Measurements from ENCODE around the gene STXBP1.

The STXBP1 gene

DNA sequence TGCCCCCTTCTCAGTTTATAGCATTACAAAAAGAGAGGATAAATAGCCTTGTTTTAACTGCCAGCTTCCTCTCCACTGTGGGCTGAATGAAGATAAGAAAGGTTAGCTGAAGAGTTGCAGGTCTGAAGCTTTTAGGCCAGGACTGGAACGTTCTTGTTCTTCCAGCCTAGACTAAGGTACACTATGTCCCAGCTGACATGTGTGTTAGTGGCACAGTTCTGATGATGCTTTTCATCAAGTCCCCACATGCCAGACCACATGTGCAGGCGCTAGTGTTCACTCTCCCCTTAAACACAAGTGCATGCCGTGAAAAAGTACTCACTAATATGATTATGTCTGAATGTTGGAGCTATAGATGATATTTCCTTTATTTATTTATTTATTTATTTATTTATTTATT, 40.7 kb downstream of the STXBP1 start:
- Mint-ChIP-seq H3K27me3 (no peaks in the 10 kb centered on the region), H3K27ac (no peak overlapping the region), H3K9me3 (no peaks in the 10 kb centered on the region), H3K36me3 (no peaks in the 10 kb centered on the region), H3K4me1 (no peaks in the 10 kb centered on the region), H3K4me3 (no peak overlapping the region)

DNA sequence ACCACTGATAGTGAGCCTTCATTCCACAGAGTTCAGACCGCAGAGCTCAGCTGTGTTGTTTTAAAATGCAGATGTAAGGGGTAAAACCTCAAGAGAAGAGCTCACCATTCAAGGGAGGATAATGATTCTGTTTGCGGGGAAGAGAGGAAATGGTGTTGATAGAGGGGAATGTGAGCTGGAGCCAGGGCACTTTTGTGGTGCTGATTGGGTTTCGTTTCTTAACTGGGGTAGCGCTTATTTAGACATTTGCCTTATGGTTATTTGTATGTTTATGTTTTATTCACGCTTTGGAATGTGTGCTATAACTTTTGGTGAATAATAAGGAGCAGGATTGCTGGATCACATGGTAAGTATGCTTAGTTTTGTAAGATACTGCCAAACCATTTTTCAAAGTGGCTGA, 42.5 kb downstream of the STXBP1 start:
- H3K27me3 Mint-ChIP-seq = no peaks in the 10 kb centered on the region
- no peak overlapping the region for H3K4me3 Mint-ChIP-seq
- no peaks in the 10 kb centered on the region for H3K4me1 Mint-ChIP-seq
- no peaks in the 10 kb centered on the region for H3K9me3 Mint-ChIP-seq
- H3K36me3 Mint-ChIP-seq = peaks cover 1% of the 10 kb centered on the region
- no peak overlapping the region for H3K27ac Mint-ChIP-seq

DNA sequence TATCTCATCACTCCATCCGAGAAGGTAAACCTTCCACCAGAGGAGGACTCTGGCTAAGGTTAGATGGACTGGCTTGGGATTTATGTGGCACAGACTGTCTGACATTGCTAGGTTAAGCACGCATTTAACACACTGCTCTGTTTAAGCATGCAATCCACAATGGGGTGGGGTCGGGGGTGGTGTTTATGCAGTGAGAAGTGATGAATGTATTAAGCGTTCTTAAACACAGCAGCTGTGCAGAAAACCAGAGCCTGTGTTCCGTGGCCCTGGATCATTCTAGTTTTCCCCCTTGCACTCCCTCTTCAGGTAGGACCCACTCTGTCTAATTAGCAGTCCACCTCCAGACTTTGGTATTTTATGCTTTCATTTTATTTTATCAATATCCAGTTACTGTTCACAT, 46.4 kb downstream of the STXBP1 start:
- H3K27me3 Mint-ChIP-seq = no peaks in the 10 kb centered on the region
- H3K27ac Mint-ChIP-seq = no peak overlapping the region
- peaks cover 1% of the 10 kb centered on the region for H3K36me3 Mint-ChIP-seq
- H3K9me3 Mint-ChIP-seq = no peaks in the 10 kb centered on the region
- no peaks in the 10 kb centered on the region for H3K4me1 Mint-ChIP-seq
- no peak overlapping the region for H3K4me3 Mint-ChIP-seq

DNA sequence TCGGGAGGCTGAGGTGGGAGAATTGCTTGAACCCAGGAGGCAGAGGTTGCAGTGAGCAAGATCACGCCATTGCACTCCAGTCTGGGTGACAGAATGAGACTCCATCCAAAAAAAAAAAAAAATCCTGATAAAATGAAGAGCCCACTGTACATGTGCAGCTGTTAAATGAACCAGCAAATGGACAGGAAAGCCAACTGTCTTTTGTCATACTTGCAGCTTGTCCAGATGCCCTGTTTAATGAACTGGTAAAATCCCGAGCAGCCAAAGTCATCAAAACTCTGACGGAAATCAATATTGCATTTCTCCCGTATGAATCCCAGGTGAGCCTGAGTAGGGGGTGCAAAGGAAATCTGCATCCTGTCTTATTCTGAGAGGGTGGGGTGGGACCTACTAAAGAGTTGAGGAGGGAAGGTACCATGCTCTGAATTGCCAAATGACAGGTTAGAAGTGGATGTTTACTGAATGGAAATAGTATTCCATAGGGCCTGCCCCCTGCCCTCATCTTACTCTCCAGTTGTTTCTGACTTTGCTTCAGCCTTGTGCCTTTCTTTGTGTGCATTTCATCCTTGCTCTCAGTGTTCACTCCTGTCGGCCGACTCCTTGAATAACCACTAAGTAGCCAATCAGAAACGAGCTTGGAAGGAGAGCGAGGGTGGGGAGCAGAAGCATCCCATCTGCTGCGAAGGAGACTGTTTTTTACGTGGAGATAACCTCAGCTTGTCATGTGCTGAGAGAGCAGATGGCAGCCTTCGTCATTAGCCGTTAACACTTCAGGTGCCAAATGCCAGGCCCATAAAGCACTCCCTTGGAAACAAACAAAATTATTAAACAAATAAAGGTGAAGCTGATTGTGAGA, 49.0 kb downstream of the STXBP1 start:
- no peaks in the 10 kb centered on the region for H3K9me3 Mint-ChIP-seq
- no peaks in the 10 kb centered on the region for H3K27me3 Mint-ChIP-seq
- H3K36me3 Mint-ChIP-seq = peaks cover 7% of the 10 kb centered on the region
- no peak overlapping the region for H3K27ac Mint-ChIP-seq
- H3K4me1 Mint-ChIP-seq = no peaks in the 10 kb centered on the region
- no peak overlapping the region for H3K4me3 Mint-ChIP-seq

DNA sequence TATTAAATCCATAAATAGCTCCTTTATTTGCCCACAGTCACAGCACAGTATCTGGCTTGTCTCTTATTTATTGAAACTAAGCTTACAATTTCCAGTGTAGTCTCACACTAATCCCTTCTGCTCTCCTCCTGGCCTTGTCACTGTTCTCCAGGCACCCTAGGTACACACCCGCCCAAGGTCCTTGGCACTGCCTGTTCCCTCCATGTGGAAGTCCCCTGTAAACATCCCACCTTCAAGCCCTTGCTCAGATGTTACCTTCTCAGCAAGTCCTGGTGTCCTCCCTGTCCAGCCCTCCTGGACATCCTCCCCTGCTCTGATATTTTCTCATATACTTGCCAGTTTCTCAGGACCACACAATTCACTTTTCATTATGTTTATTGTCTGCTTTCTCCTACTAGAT, 50.5 kb downstream of the STXBP1 start:
- no peaks in the 10 kb centered on the region for H3K9me3 Mint-ChIP-seq
- no peaks in the 10 kb centered on the region for H3K4me1 Mint-ChIP-seq
- no peak overlapping the region for H3K27ac Mint-ChIP-seq
- no peaks in the 10 kb centered on the region for H3K27me3 Mint-ChIP-seq
- no peak overlapping the region for H3K4me3 Mint-ChIP-seq
- H3K36me3 Mint-ChIP-seq = peaks cover 7% of the 10 kb centered on the region

DNA sequence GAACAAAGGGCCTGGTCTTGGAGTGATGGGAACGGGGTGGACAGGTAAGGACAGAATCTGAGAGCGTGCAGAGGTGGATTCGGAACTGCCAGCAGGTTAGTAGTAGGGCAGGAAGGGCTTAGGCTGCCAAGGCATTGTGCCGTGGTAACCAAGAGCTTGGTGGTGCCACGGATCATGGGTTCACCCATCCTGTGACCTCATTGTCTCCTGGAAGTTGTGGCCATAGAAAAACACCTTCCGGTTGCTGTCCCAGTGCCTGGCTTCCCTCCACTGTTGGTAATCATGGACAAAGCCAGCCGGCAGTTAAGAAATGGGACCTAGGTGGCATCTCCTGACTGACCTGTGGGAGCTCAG, 52.2 kb downstream of the STXBP1 start:
- Mint-ChIP-seq H3K9me3 (no peaks in the 10 kb centered on the region), H3K27ac (no peak overlapping the region), H3K4me3 (no peak overlapping the region), H3K36me3 (peaks cover 5% of the 10 kb centered on the region), H3K27me3 (no peaks in the 10 kb centered on the region), H3K4me1 (no peaks in the 10 kb centered on the region)

DNA sequence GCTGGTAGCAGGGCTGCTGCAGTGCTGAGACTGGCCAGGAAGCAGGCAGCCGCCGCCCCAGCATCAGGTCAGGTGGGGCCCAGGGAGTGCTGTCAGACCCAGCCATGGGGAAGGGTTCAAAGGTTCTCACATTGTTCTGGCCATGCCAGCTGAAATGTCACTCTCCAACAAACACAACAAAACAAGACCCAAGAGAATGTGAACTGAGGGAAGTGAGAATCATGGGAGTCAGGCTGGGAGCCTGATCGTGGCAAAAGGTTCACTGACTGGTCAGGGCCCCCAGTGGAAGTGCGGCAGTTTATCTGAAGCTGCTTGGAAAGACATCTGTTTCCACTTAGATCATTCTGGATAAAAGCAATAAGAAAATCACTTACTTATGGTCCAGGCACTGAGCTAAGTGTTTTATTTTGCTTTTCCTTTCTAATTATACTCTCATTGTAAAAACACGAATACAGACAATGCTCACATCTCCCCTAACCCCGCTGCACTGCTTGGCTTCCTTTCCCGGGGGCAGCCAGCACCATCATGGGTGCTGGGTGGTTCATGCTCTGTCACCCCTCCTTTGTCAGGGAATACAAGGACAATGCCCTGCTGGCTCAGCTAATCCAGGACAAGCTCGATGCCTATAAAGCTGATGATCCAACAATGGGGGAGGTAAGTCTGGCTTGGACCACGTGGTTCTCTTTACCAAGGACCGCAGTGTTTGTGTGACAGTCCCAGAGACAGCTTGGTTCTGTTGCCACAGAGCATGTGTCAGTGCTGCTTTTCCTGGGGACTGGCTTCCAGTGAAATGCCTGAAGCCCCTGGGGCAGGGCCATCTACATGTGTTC, 52.8 kb downstream of the STXBP1 start:
- Mint-ChIP-seq H3K4me3 (no peak overlapping the region), H3K4me1 (no peaks in the 10 kb centered on the region), H3K27me3 (no peaks in the 10 kb centered on the region), H3K36me3 (peaks cover 5% of the 10 kb centered on the region), H3K27ac (no peak overlapping the region), H3K9me3 (no peaks in the 10 kb centered on the region)

DNA sequence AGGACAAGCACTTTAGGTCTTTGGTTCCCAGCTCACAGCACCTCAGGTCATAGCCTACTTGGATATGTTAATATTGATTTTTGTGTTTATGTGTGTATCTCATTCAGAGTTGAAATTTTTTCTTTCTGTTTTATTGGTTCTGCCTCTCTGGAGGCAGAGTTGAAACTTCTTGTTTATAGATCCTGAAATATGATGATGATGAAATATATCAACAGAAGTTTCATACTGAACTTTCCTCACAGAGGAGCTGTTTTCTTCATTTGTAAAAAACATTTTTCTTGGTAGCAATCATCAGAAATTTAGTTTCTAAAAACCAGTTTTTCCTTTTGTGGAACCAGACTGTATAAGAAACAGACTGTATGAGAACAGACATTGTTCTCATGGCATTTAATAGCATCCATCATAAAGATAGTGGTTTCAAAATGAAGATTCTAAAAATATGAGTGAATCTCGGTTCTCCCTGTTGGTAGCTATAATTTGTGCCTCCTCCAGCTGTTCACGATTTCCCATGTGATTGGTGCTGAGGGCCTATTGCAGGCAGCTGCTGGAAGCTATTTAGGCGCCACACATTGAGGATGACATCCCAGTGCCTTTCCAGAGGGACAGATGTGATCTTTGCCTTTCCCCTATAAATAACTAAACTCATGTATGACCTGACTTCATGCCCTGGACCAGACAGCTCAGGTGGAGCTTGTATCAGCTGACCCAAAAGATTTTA, 55.2 kb downstream of the STXBP1 start:
- Mint-ChIP-seq H3K9me3 (no peaks in the 10 kb centered on the region), H3K36me3 (peaks cover 5% of the 10 kb centered on the region), H3K4me3 (no peak overlapping the region), H3K27ac (no peak overlapping the region), H3K27me3 (no peaks in the 10 kb centered on the region), H3K4me1 (no peaks in the 10 kb centered on the region)

DNA sequence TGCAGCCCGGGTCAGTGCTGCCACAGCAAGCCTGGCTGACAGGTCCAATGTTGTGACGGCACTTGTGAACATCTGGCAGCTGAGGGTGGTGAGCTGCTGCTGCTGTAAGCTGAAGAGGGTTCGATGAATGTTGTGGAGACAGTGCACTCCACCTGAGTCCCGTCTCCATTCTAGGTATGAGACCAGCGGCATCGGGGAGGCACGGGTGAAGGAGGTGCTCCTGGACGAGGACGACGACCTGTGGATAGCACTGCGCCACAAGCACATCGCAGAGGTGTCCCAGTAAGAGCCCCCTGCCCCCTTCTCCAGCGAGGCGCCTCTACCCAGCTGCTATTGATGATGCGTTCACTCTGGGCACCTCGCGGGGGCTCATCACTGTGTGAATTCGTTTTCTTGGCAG, 55.8 kb downstream of the STXBP1 start:
- Mint-ChIP-seq H3K27ac (no peak overlapping the region), H3K36me3 (peaks cover 5% of the 10 kb centered on the region), H3K9me3 (no peaks in the 10 kb centered on the region), H3K4me1 (no peaks in the 10 kb centered on the region), H3K4me3 (no peak overlapping the region), H3K27me3 (no peaks in the 10 kb centered on the region)

DNA sequence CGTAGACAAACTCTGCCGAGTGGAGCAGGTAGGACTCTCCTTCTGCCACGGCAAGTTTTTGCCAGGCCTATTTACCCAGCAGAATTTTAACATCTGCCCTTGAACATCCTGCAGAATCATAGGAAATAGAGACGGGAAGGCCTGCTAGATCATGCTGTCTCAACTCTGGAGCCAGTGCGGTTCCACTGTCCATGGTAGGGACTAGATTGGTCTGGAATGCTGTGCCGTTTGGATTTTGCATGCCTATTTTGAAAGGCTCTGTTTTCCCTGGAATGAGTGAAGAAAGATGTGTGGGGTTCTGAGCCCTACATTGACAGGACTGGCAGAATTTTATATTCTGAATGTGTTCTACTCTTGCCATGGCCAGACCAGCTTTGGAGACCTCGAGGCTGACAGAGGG, 61.2 kb downstream of the STXBP1 start:
- Mint-ChIP-seq H3K27me3 (no peaks in the 10 kb centered on the region), H3K36me3 (no peaks in the 10 kb centered on the region), H3K9me3 (no peaks in the 10 kb centered on the region), H3K4me1 (no peaks in the 10 kb centered on the region), H3K4me3 (no peak overlapping the region), H3K27ac (no peak overlapping the region)

DNA sequence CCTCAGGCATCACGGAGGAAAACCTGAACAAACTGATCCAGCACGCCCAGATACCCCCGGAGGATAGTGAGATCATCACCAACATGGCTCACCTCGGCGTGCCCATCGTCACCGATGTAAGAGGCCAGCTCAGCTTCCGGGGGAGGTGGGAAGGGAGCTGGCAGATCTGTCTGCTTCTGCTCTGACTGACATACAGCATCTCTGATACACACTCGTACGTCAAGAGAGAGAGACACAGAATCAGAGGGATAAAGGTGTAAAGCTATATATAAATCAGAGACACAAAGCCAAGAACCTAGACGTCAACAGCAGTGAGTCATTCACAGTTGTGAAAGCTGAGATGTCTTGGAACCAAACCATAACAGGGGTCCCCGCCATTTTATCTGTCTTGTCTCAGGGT, 64.6 kb downstream of the STXBP1 start:
- no peaks in the 10 kb centered on the region for H3K27me3 Mint-ChIP-seq
- no peak overlapping the region for H3K27ac Mint-ChIP-seq
- no peaks in the 10 kb centered on the region for H3K36me3 Mint-ChIP-seq
- no peaks in the 10 kb centered on the region for H3K9me3 Mint-ChIP-seq
- no peak overlapping the region for H3K4me3 Mint-ChIP-seq
- no peaks in the 10 kb centered on the region for H3K4me1 Mint-ChIP-seq

DNA sequence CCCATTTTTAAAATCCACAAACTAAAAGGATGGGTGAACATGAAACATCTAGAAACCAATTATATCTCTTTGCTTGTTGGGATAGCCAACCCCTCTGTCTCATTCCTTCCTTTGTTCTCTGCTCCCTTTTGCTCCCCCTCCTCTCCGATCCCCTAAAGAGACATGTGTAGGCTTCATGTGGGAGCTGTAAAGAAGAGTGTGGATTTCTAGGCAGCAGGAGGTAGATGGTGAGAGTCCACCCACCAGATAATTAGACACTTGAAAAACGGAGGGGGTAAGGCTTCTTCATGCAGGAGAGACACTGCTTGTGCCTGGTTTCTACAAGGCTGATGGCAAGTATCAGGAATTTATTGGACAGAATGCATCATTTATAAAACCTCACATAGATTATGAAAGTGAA, 67.4 kb downstream of the STXBP1 start:
- Mint-ChIP-seq H3K4me3 (no peak overlapping the region), H3K9me3 (no peaks in the 10 kb centered on the region), H3K27ac (no peak overlapping the region), H3K36me3 (no peaks in the 10 kb centered on the region), H3K27me3 (no peaks in the 10 kb centered on the region), H3K4me1 (no peaks in the 10 kb centered on the region)

DNA sequence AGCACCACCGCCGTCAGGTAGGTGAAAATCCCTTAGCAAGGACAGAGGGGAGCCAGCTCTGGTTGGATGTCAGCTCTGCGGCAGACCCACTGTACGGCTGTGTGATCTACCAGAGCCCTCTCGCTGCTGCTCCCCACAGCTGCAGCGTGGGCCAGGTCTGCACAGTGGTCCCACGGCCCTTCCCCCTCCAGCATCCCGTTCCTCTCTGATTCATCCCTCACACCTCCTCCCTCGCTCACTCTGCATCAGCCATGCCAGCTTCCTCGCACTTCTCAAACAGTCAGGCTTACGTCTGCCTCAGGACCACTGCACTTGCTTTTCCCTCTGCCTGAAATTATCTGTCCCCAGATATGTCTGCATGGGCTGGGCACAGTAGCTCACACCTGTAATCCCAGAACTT, 68.1 kb downstream of the STXBP1 start:
- Mint-ChIP-seq H3K4me1 (no peaks in the 10 kb centered on the region), H3K27me3 (no peaks in the 10 kb centered on the region), H3K4me3 (no peak overlapping the region), H3K36me3 (no peaks in the 10 kb centered on the region), H3K27ac (no peak overlapping the region), H3K9me3 (no peaks in the 10 kb centered on the region)

DNA sequence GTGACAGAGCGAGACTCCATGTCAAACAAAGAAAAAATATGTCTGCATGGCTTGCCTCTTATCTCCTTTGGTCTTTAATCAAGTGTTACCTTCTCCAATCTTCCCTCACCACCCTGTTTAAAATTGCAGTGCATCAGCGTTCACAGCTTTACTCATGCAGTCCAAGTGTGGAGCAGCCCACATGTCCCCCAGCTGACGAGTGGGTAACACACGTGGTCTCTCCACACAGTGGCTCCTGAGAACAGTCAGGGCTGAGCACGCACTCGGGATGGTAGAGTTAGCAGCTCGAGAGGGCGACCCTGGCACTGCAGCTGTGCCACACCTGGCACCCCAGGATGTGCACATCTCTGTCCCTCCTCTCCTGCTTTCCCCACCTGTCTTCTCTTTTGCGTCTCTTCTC, 68.8 kb downstream of the STXBP1 start:
- no peaks in the 10 kb centered on the region for H3K9me3 Mint-ChIP-seq
- no peak overlapping the region for H3K27ac Mint-ChIP-seq
- H3K36me3 Mint-ChIP-seq = no peaks in the 10 kb centered on the region
- no peaks in the 10 kb centered on the region for H3K4me1 Mint-ChIP-seq
- no peaks in the 10 kb centered on the region for H3K27me3 Mint-ChIP-seq
- H3K4me3 Mint-ChIP-seq = no peak overlapping the region

DNA sequence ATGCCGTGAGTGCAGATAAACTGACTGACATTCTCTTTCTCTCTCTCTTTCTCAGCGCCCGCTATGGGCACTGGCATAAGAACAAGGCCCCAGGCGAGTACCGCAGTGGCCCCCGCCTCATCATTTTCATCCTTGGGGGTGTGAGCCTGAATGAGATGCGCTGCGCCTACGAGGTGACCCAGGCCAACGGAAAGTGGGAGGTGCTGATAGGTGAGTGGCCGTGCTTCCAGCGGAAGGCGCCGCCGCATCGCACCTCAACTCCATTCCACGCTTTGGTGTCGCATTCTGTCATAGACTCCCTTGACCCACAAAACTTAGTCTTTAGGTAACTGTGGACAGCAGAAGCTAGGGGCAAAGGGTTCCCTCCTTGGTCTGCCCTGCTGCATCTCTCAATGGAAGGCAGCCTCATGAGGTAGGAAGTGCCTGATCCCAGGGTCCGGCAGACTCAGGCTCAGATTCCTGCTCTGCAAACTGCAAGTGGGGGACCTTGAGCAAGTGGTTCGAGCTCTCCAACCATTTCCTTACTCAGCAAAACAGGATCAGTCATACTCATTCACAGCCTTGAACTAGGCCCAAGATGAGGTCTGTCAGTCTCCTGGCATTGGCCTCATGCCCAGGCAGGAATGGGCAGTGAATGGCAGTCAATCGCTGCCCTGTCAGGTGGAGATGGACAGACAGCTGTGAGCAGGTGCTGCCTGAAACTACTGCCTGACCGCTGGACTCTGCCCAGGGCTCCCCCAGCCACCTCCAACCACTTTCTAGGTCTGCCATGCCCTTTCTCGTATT, 70.5 kb downstream of the STXBP1 start:
- H3K4me1 Mint-ChIP-seq = no peaks in the 10 kb centered on the region
- H3K36me3 Mint-ChIP-seq = no peaks in the 10 kb centered on the region
- H3K9me3 Mint-ChIP-seq = no peaks in the 10 kb centered on the region
- no peak overlapping the region for H3K4me3 Mint-ChIP-seq
- H3K27me3 Mint-ChIP-seq = no peaks in the 10 kb centered on the region
- no peak overlapping the region for H3K27ac Mint-ChIP-seq

Data from activated naive CD4-positive, alpha-beta T cell treated with anti-CD3 and anti-CD28 coated beads, Interleukin-2, amount 50 U/mL, for 24 hours (primary cell).